GM15510 (cell line): ENCODE measurements around the gene PRPH2.

Experiments
- POLR2A ChIP-seq: IDR thresholded peaks from 3 replicates; pipeline ENCODE4 v1.6.1; 2011; ENCODE audit warnings: borderline replicate concordance; ENCODE audit not compliant: insufficient read length; ENCODE audit errors: extremely low read depth

The PRPH2 gene

GRCh38 chr6:42722497-42722896, at the start of gene PRPH2:
Gene PRPH2 (minus strand): TSS chr6:42722597. CDS start chr6:42722334, 263 bp downstream.
- no peak for TF ChIP-seq POLR2A

GRCh38 chr6:42771741-42772100, 49.3 kb upstream of the PRPH2 start:
- no peak for TF ChIP-seq POLR2A

GRCh38 chr6:42769836-42770235, 47.4 kb upstream of the PRPH2 start:
- TF ChIP-seq POLR2A: no peak

GRCh38 chr6:42769051-42769450, 46.7 kb upstream of the PRPH2 start:
- TF ChIP-seq POLR2A: no peak

GRCh38 chr6:42766163-42766670, 43.8 kb upstream of the PRPH2 start:
- no peak for TF ChIP-seq POLR2A

GRCh38 chr6:42764911-42765648, 42.7 kb upstream of the PRPH2 start:
- TF ChIP-seq POLR2A: no peak

- TF ChIP-seq POLR2A: no peak
These were observed 40.6 kb upstream of the PRPH2 start for GRCh38 chr6:42762950-42763349.

GRCh38 chr6:42762426-42762859, 40.0 kb upstream of the PRPH2 start:
- TF ChIP-seq POLR2A: no peak

- no peak for TF ChIP-seq POLR2A
These were observed 39.1 kb upstream of the PRPH2 start for GRCh38 chr6:42761287-42762067.

- no peak for TF ChIP-seq POLR2A
These were observed 36.5 kb upstream of the PRPH2 start for GRCh38 chr6:42758756-42759430.

- TF ChIP-seq POLR2A: no peak
These were observed 34.3 kb upstream of the PRPH2 start for GRCh38 chr6:42756722-42757121.

- TF ChIP-seq POLR2A: no peak
These were observed 32.4 kb upstream of the PRPH2 start for GRCh38 chr6:42754759-42755158.

- no peak for TF ChIP-seq POLR2A
These were observed 28.7 kb upstream of the PRPH2 start for GRCh38 chr6:42751055-42751454.

GRCh38 chr6:42748203-42748898, 26.0 kb upstream of the PRPH2 start:
- no peak for TF ChIP-seq POLR2A
